ENCODE data around the gene FRMPD4. TPM values are rescaled to one million over a fixed set of nuclear protein-coding genes. Genes with fewer than 3 reads are reported as not detected.

FRMPD4 gene
- total RNA-seq, 2 donors from 2014 or later: not detected

DNA sequence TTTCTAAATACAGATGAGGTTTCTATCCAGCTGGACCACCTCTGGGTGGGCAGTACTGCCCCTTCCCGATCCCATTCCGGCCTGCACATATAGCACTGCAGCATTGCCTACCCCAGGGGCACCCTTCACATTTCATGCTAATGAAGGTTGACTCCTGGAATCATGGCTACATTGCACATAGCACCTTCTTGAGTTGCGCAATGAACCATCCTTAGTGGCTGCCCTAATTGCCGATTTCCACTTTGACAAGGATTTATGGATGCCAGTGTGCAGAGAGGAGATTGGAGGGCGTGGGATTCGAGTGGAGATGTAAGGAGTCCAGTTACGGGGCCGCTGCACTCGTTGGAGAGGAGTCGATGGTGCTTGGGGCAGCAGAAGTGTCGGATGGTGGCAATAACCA is 229.0 kb downstream of the FRMPD4 start:
- no peaks in the 10 kb centered on the region for H3K36me3 Mint-ChIP-seq (ENCODE audit: insufficient read depth in 2 of 2)
- no peak overlapping the region for H3K4me3 Mint-ChIP-seq
- H3K27me3 Mint-ChIP-seq (ENCODE audit: low read depth): no peaks in the 10 kb centered on the region
- H3K27ac Mint-ChIP-seq: no peak overlapping the region
- no peaks in the 10 kb centered on the region for H3K4me1 Mint-ChIP-seq (ENCODE audit: low read depth)
- H3K9me3 Mint-ChIP-seq: no peaks in the 10 kb centered on the region
- DNase-seq (no peak), ATAC-seq (replicated peaks in 1 of 2) (no peak)

DNA sequence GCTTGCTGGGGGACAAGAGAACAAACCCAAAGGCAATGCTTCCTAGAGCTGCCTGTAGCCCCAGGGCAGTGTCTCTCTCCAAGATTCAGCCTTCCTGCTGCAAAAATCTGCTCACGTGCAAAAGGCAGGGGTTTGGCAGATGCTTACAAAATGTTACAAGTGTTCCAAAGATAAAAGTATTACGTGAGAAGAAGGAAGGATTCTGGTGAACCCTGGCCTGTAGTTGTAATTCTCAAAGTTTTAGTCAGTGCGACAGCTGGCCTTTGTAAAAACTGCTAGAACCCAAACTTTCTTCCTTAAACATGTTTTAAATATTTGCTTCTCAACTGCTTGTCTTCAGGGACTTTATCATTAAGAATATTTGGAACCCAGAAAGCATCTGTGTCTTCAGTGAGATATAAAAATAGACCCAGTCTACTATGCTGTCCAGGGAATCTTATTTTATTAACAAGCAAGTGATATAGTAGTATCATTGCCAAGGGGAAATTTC is 232.3 kb downstream of the FRMPD4 start:
- ATAC-seq (replicated peaks in 1 of 2): no peak
- no peak for DNase-seq
- no peaks in the 10 kb centered on the region for H3K27me3 Mint-ChIP-seq (ENCODE audit: low read depth)
- H3K4me3 Mint-ChIP-seq: no peak overlapping the region
- H3K9me3 Mint-ChIP-seq: no peaks in the 10 kb centered on the region
- no peaks in the 10 kb centered on the region for H3K36me3 Mint-ChIP-seq (ENCODE audit: insufficient read depth in 2 of 2)
- H3K4me1 Mint-ChIP-seq (ENCODE audit: low read depth): no peaks in the 10 kb centered on the region
- no peak overlapping the region for H3K27ac Mint-ChIP-seq

DNA sequence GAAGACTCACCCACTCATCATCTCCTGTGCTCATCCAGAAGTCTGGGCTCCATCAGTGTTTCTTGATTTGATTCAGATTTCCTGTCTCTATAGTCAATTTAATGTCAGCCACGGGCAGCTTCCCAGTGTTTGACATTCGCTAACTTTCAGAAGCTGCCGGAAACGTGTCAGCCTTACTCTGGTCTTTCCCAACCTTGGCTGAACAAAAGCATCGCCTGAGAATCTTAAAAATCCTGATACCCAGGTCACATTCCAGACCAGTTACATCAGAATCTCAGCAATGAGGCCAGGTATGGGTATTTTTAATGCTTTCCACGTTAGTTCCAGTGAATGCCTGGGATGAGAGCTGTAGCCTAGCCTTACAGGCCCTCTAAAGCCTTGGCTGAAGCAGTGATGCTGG is 233.8 kb downstream of the FRMPD4 start:
- no peaks in the 10 kb centered on the region for H3K27me3 Mint-ChIP-seq (ENCODE audit: low read depth)
- no peak for ATAC-seq (replicated peaks in 1 of 2)
- H3K9me3 Mint-ChIP-seq: no peaks in the 10 kb centered on the region
- H3K4me3 Mint-ChIP-seq: no peak overlapping the region
- no peaks in the 10 kb centered on the region for H3K36me3 Mint-ChIP-seq (ENCODE audit: insufficient read depth in 2 of 2)
- no peaks in the 10 kb centered on the region for H3K4me1 Mint-ChIP-seq (ENCODE audit: low read depth)
- DNase-seq: no peak
- no peak overlapping the region for H3K27ac Mint-ChIP-seq

DNA sequence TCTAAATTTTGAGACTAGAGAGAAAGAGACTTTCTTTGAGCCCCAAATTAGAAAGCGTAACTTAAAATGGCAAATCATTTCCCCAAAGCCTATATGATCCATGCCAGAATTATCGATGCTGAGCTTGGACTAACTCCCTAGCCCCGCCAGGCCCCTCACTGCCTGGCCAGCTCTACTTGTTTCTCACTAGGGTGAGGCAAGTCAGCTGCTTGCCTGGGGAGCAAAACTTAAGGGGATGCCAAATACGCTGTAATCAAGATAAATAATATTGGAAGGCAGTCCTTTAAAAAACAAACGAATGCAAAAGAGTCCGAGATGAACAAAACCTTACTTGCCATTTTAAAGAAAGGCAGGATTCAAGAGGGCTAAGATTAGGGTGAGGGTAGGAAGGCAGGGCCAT is 236.0 kb downstream of the FRMPD4 start:
- H3K4me3 Mint-ChIP-seq: no peak overlapping the region
- no peak overlapping the region for H3K27ac Mint-ChIP-seq
- peaks cover 0 to 1% of the 10 kb centered on the region in 2 donors for H3K9me3 Mint-ChIP-seq
- ATAC-seq (replicated peaks in 1 of 2): no peak
- H3K4me1 Mint-ChIP-seq (ENCODE audit: low read depth): no peaks in the 10 kb centered on the region
- peaks cover 11% of the 10 kb centered on the region for H3K27me3 Mint-ChIP-seq (ENCODE audit: low read depth)
- H3K36me3 Mint-ChIP-seq (ENCODE audit: insufficient read depth in 2 of 2): no peaks in the 10 kb centered on the region
- DNase-seq: no peak

DNA sequence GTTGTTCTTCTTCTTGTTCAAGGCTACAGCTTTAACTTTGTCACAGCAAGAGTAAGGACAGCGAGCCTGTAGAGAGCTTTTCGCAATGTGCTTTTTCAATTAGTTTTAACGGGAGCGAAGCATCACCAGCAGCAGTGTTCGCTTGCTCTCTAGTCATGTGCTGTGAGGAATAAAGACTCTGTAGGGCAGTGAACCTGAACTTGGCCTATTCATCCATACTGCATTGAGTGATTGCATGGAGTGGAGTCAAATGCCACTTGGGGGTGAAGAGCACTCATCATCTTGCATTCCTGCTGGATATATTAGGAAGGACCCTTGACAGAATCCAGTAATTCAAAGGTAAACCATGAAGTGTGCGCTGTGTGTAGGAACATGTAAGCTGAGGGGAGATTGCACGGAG is 240.0 kb downstream of the FRMPD4 start:
- H3K27ac Mint-ChIP-seq: no peak overlapping the region
- no peak for ATAC-seq (replicated peaks in 1 of 2)
- no peaks in the 10 kb centered on the region for H3K36me3 Mint-ChIP-seq (ENCODE audit: insufficient read depth in 2 of 2)
- no peaks in the 10 kb centered on the region for H3K4me1 Mint-ChIP-seq (ENCODE audit: low read depth)
- peaks cover 0 to 1% of the 10 kb centered on the region in 2 donors for H3K9me3 Mint-ChIP-seq
- no peak overlapping the region for H3K4me3 Mint-ChIP-seq
- peaks cover 11% of the 10 kb centered on the region for H3K27me3 Mint-ChIP-seq (ENCODE audit: low read depth)
- DNase-seq: no peak

DNA sequence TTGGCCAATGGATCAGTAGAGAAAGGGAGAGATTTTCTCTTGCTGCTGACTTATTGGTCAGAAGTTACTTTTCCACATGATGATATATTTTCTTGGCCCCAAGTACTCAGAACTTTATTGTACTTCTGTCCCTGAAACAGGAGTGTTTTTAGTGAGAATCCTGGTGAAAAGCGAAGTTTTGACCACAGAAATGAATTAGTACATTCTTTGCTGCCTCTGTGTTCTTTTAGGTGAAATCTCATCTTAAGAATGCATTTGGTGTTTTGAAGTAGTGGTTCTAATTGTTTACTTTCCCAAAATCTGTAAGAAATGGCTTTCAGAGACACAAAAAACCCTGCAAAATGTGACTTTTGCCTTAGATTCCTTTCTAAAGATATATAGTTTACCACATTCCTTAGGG is 240.4 kb downstream of the FRMPD4 start:
- peaks cover 11% of the 10 kb centered on the region for H3K27me3 Mint-ChIP-seq (ENCODE audit: low read depth)
- no peak for DNase-seq
- H3K27ac Mint-ChIP-seq: no peak overlapping the region
- no peak for ATAC-seq (replicated peaks in 1 of 2)
- no peaks in the 10 kb centered on the region for H3K4me1 Mint-ChIP-seq (ENCODE audit: low read depth)
- H3K4me3 Mint-ChIP-seq: no peak overlapping the region
- H3K9me3 Mint-ChIP-seq: peaks cover 0 to 1% of the 10 kb centered on the region in 2 donors
- no peaks in the 10 kb centered on the region for H3K36me3 Mint-ChIP-seq (ENCODE audit: insufficient read depth in 2 of 2)

DNA sequence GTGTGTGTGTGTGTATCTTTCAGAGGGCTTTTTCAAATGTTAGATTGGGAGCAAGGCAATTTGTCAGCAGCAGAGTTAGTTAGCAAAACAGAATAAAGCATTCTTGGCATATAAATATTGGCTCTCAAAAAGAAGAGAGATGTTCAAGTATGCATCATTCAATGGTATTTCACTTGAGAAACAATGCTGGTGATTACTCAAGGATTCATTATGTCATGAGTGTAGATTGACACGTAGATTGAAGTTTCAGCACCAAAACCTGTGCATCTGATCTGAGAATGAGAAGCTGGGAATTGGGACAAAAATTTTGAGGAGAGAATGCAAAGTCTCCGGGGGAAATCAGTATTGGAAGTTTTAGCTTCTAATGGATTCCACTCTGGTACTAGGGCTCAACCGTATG is 241.4 kb downstream of the FRMPD4 start:
- no peak for DNase-seq
- no peak for ATAC-seq (replicated peaks in 1 of 2)
- H3K9me3 Mint-ChIP-seq: peaks cover 0 to 1% of the 10 kb centered on the region in 2 donors

DNA sequence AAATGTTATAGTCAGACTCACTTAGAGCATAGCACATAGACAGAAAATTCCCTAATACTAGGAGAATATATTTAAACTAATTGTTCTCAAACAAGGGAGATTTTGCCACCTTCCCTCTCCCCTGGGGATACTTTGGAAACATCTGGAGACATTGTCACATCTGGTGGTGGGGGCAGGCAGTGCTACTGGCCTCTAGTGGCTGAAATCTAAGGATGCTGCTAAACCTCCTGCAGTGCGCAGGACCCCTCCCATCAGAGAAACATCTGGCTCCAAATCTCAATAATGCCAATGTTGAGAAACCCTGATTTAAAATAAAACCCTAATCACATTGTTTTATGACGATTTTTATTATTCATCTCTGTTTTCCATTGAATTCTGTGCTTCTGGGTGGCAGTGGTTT is 244.9 kb downstream of the FRMPD4 start:
- ATAC-seq (replicated peaks in 1 of 2): no peak
- no peaks in the 10 kb centered on the region for H3K4me1 Mint-ChIP-seq (ENCODE audit: low read depth)
- no peaks in the 10 kb centered on the region for H3K36me3 Mint-ChIP-seq (ENCODE audit: insufficient read depth in 2 of 2)
- H3K27me3 Mint-ChIP-seq (ENCODE audit: low read depth): peaks cover 5% of the 10 kb centered on the region
- H3K27ac Mint-ChIP-seq: no peak overlapping the region
- no peak overlapping the region for H3K4me3 Mint-ChIP-seq
- peaks cover 0 to 1% of the 10 kb centered on the region in 2 donors for H3K9me3 Mint-ChIP-seq
- DNase-seq: no peak

More for the DNA sequence above, 241.4 kb downstream of the FRMPD4 start:
- Mint-ChIP-seq H3K27me3 (ENCODE audit: low read depth) (peaks cover 11% of the 10 kb centered on the region), H3K4me3 (no peak overlapping the region), H3K36me3 (ENCODE audit: insufficient read depth in 2 of 2) (no peaks in the 10 kb centered on the region), H3K4me1 (ENCODE audit: low read depth) (no peaks in the 10 kb centered on the region), H3K27ac (no peak overlapping the region)

DNA sequence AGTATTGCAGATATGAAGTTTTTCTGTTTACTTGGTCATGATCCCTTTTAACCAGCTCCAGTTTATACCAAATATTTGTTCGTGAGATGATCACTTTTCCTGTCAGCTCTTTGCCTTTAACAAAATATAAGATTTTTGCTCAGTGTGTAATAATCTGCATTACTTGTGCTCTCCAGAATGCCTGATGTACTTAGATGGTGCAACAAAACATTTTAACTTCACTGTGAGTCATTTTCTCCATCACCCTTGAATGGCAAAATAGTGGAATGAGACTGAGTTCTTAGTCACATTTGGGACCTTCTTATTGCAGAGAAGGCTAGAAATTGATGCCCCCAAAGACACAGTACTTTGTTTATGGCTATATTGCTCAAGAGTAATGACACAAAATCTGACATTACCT is 252.0 kb downstream of the FRMPD4 start:
- peaks cover 12% of the 10 kb centered on the region for H3K27me3 Mint-ChIP-seq (ENCODE audit: low read depth)
- no peak for ATAC-seq (replicated peaks in 1 of 2)
- H3K9me3 Mint-ChIP-seq: peaks cover 0 to 3% of the 10 kb centered on the region in 2 donors
- H3K36me3 Mint-ChIP-seq (ENCODE audit: insufficient read depth in 2 of 2): no peaks in the 10 kb centered on the region
- no peak overlapping the region for H3K27ac Mint-ChIP-seq
- DNase-seq: no peak
- H3K4me1 Mint-ChIP-seq (ENCODE audit: low read depth): no peaks in the 10 kb centered on the region
- H3K4me3 Mint-ChIP-seq: no peak overlapping the region

DNA sequence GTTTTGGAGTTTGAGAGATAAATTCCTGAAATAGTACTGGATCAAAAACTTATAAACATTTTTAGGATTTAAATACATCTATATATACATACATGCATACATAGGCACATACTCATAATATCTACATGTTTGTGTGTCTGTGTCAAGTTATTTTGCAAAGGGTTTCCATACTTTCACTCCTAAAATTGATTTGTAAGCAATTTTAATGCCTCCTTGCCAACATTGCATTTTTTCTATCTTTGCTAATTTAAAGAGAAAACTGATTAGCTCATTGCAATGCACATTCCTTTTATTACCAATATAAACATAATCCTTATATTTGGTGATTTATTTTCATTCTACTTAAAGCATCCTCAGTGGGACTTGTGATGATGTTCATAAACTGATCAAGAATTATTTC is 258.3 kb downstream of the FRMPD4 start:
- ATAC-seq (replicated peaks in 1 of 2) (no peak), DNase-seq (no peak)
- Mint-ChIP-seq H3K27ac (no peak overlapping the region), H3K36me3 (ENCODE audit: insufficient read depth in 2 of 2) (no peaks in the 10 kb centered on the region), H3K27me3 (ENCODE audit: low read depth) (peaks cover 12% of the 10 kb centered on the region), H3K9me3 (no peaks in the 10 kb centered on the region), H3K4me3 (no peak overlapping the region), H3K4me1 (ENCODE audit: low read depth) (no peaks in the 10 kb centered on the region)

DNA sequence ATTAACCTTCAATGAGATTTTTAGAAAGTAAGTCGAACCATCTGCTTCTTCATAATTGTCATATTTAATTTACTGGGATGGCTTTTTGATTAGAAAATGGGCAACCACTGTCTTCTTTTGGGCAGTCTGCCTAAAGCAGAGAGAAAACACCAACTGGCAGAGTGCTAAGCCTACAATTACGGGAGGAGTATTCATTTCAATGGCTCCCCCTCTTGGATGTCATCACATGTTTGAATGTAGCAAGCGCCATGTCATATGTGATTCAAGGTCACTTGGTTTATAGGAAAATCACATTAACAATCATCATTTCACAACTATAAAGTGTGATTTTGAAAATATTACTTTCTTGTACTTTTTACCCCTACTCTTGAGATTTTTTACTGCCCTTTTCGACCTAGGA is 261.9 kb downstream of the FRMPD4 start:
- ATAC-seq (replicated peaks in 1 of 2): no peak
- Mint-ChIP-seq H3K36me3 (ENCODE audit: insufficient read depth in 2 of 2) (no peaks in the 10 kb centered on the region), H3K27ac (no peak overlapping the region), H3K9me3 (peaks cover 0 to 2% of the 10 kb centered on the region in 2 donors), H3K27me3 (ENCODE audit: low read depth) (no peaks in the 10 kb centered on the region), H3K4me1 (ENCODE audit: low read depth) (no peaks in the 10 kb centered on the region), H3K4me3 (no peak overlapping the region)
- no peak for DNase-seq

DNA sequence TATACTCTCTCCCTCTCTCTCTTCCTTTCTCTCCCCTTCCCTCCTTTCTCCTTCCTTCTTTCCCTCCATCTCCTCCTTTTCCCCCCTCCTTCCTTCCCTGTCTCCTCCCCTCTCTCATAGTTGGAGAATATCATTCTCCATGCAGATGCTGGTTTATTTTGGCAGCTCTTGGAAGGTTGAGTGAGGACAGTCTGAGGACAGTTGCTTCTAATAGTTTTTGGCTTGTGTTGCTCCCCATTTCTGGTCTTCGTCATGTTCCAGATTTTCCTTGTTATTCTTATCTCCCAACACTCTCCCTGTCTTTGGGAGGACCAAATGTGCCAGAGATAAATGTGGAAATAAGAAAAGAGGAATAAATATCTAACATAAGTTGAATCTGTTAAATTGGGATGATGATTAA is 263.0 kb downstream of the FRMPD4 start:
- Mint-ChIP-seq H3K4me1 (ENCODE audit: low read depth) (no peaks in the 10 kb centered on the region), H3K27me3 (ENCODE audit: low read depth) (no peaks in the 10 kb centered on the region), H3K27ac (no peak overlapping the region), H3K4me3 (no peak overlapping the region), H3K36me3 (ENCODE audit: insufficient read depth in 2 of 2) (no peaks in the 10 kb centered on the region), H3K9me3 (peaks cover 0 to 2% of the 10 kb centered on the region in 2 donors)
- ATAC-seq (replicated peaks in 1 of 2): no peak
- no peak for DNase-seq

DNA sequence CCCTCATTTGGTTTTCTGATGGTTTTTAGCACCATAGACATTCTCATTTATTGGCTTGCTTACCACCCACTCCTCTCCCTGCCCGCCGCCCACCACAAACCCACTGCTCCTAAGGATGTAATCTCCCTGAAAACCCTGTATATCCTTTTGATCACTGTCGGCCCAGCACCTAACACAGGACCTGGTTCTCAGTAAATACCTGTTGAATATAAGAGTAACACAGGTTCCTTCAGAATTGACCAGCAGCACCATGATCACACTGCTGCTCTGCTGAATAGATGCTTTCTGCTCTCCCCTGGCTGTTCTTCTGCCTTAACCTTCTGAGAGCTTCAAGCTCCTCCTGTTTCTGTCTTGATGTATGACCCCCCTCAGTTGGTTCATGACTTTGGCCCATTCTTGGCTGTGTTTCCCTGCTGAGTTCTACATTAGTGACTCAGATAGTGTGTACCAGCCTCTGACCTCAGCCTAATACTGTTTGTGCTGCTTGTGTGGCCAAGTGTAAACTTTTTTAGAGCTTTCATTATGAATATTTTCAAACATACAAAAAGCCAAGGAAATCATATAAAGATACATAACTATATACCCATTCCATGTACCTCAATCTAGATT is 265.3 kb downstream of the FRMPD4 start:
- no peaks in the 10 kb centered on the region for H3K27me3 Mint-ChIP-seq (ENCODE audit: low read depth)
- DNase-seq: no peak
- H3K36me3 Mint-ChIP-seq (ENCODE audit: insufficient read depth in 2 of 2): no peaks in the 10 kb centered on the region
- peaks cover 0 to 2% of the 10 kb centered on the region in 2 donors for H3K9me3 Mint-ChIP-seq
- no peaks in the 10 kb centered on the region for H3K4me1 Mint-ChIP-seq (ENCODE audit: low read depth)
- no peak for ATAC-seq (replicated peaks in 1 of 2)
- no peak overlapping the region for H3K27ac Mint-ChIP-seq
- no peak overlapping the region for H3K4me3 Mint-ChIP-seq

DNA sequence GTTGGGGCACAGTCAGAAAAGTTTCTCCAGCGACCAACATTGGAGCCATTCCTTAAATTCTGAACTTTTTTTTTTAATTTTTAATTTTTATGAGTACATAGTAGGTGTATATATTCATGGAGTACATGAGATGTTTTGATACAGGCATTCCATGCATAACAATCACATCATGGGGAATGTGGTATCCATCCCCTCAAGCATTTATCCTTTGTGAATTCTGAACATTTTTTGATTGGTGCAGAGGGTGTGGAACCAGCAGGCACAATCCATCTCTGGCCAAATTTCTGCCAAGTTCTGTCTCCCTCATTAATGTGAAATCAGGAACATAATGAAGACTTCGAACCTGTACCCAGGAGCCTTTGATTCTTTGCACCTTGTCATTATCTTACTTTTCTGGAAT is 267.0 kb downstream of the FRMPD4 start:
- ATAC-seq (replicated peaks in 1 of 2) (no peak), DNase-seq (no peak)
- Mint-ChIP-seq H3K27ac (no peak overlapping the region), H3K27me3 (ENCODE audit: low read depth) (peaks cover 1% of the 10 kb centered on the region), H3K4me3 (no peak overlapping the region), H3K9me3 (peaks cover 0 to 2% of the 10 kb centered on the region in 2 donors), H3K4me1 (ENCODE audit: low read depth) (no peaks in the 10 kb centered on the region), H3K36me3 (ENCODE audit: insufficient read depth in 2 of 2) (no peaks in the 10 kb centered on the region)

Data from activated T-cell treated with anti-CD3 and anti-CD28 coated beads, Interleukin-2, amount 50 U/mL, for 72 hours (primary cell).